Measurements from ENCODE around the gene DDR1.
"Not testable (repeated sequence)": the region's sequence is repeated elsewhere in the genome, so short reads cannot be mapped to it uniquely, and the experiment has no call there.

The DDR1 gene

GRCh38 chr6:30854285-30855040 lies 29.9 kb upstream of the DDR1 start:
- no peak for DNase-seq (ENCODE audit: low spot score)

GRCh38 chr6:30855429-30856075 lies 28.8 kb upstream of the DDR1 start:
- no peak for DNase-seq (ENCODE audit: low spot score)

- DNase-seq (ENCODE audit: low spot score): no peak
Measured at GRCh38 chr6:30857112-30857511, 27.2 kb upstream of the DDR1 start.

GRCh38 chr6:30857549-30857948 lies 26.8 kb upstream of the DDR1 start:
- peak; percentile 37 for DNase-seq (ENCODE audit: low spot score)

- DNase-seq (ENCODE audit: low spot score): not testable (repeated sequence)
Measured at GRCh38 chr6:30859726-30860125, 24.6 kb upstream of the DDR1 start.

GRCh38 chr6:30861257-30862048 lies 22.9 kb upstream of the DDR1 start:
- DNase-seq (ENCODE audit: low spot score): no peak

- DNase-seq (ENCODE audit: low spot score): no peak
Measured at GRCh38 chr6:30862156-30862875, 22.0 kb upstream of the DDR1 start.

- DNase-seq (ENCODE audit: low spot score): no peak
Measured at GRCh38 chr6:30864325-30864724, 20.0 kb upstream of the DDR1 start.

GRCh38 chr6:30869241-30869749 lies 15.0 kb upstream of the DDR1 start:
- DNase-seq (ENCODE audit: low spot score): not testable (repeated sequence)

GRCh38 chr6:30870546-30870945 lies 13.8 kb upstream of the DDR1 start:
- no peak for DNase-seq (ENCODE audit: low spot score)

GRCh38 chr6:30871592-30872183 lies 12.6 kb upstream of the DDR1 start:
- no peak for DNase-seq (ENCODE audit: low spot score)

GRCh38 chr6:30873137-30873640 lies 11.1 kb upstream of the DDR1 start:
- DNase-seq (ENCODE audit: low spot score): no peak

- not testable (repeated sequence) for DNase-seq (ENCODE audit: low spot score)
Measured at GRCh38 chr6:30873795-30874194, 10.5 kb upstream of the DDR1 start.

GRCh38 chr6:30875244-30876038 lies 8.9 kb upstream of the DDR1 start:
- DNase-seq (ENCODE audit: low spot score): peak; percentile 19

- no peak for DNase-seq (ENCODE audit: low spot score)
Measured at GRCh38 chr6:30876039-30876730, 8.1 kb upstream of the DDR1 start.

GRCh38 chr6:30877419-30878262 lies 6.7 kb upstream of the DDR1 start:
- DNase-seq (ENCODE audit: low spot score): peak; percentile 85

GRCh38 chr6:30879684-30880427 lies 4.5 kb upstream of the DDR1 start:
- no peak for DNase-seq (ENCODE audit: low spot score)

GRCh38 chr6:30880698-30881252 lies 3.5 kb upstream of the DDR1 start:
- no peak for DNase-seq (ENCODE audit: low spot score)
